COLO668 (cell line): ENCODE results near the gene FBXO21.
"Not testable (repeated sequence)": the region's sequence is repeated elsewhere in the genome, so short reads cannot be mapped to it uniquely, and the experiment has no call there.

Experiments used
- DNase-seq: peaks from one replicate; lab custom pipeline; 2025; ENCODE audit not compliant: unreplicated experiment; lab: John Stamatoyannopoulos, UW

The FBXO21 gene

GRCh38 chr12:117109943-117110635, 80.2 kb downstream of the FBXO21 start:
- DNase-seq = no peak

GRCh38 chr12:117105902-117106301, 84.4 kb downstream of the FBXO21 start:
- peak; percentile 44 for DNase-seq

GRCh38 chr12:117104003-117104402, 86.3 kb downstream of the FBXO21 start:
- not testable (repeated sequence) for DNase-seq

- no peak for DNase-seq
Observed at GRCh38 chr12:117102800-117103181, 87.5 kb downstream of the FBXO21 start.

- no peak for DNase-seq
Observed at GRCh38 chr12:117101953-117102799, 88.1 kb downstream of the FBXO21 start.

- no peak for DNase-seq
Observed at GRCh38 chr12:117100851-117101673, 89.2 kb downstream of the FBXO21 start.

GRCh38 chr12:117100251-117100650, 90.0 kb downstream of the FBXO21 start:
- peak; percentile 29 for DNase-seq

- DNase-seq = peak; percentile 62
Observed at GRCh38 chr12:117098361-117099217, 91.7 kb downstream of the FBXO21 start.

- no peak for DNase-seq
Observed at GRCh38 chr12:117098024-117098360, 92.3 kb downstream of the FBXO21 start.

- peak; percentile 51 for DNase-seq
Observed at GRCh38 chr12:117097159-117097558, 93.1 kb downstream of the FBXO21 start.

- peak; percentile 41 for DNase-seq
Observed at GRCh38 chr12:117096501-117097042, 93.7 kb downstream of the FBXO21 start.

GRCh38 chr12:117095191-117095590, 95.1 kb downstream of the FBXO21 start:
- DNase-seq = not testable (repeated sequence)

- DNase-seq = no peak
Observed at GRCh38 chr12:117093918-117094630, 96.2 kb downstream of the FBXO21 start.

GRCh38 chr12:117093431-117093830, 96.8 kb downstream of the FBXO21 start:
- no peak for DNase-seq

- no peak for DNase-seq
Observed at GRCh38 chr12:117092886-117093285, 97.4 kb downstream of the FBXO21 start.

- no peak for DNase-seq
Observed at GRCh38 chr12:117092511-117092780, 97.8 kb downstream of the FBXO21 start.
